KMS-11 (cell line): ENCODE results near the gene AP2M1.
"Not testable (repeated sequence)": the region's sequence is repeated elsewhere in the genome, so short reads cannot be mapped to it uniquely, and the experiment has no call there.

Experiments
- H2AFZ ChIP-seq: fragments of 200-600 bp; sonication (generic); 2 replicates; pipeline ENCODE4 v1.6.1; 2016; ENCODE audit warnings: antibody characterized with exemption, mixed run types, low read depth
- H3K27ac ChIP-seq: fragments of 200-600 bp; sonication (generic); 2 replicates; pipeline ENCODE4 v1.6.1; 2016; ENCODE audit warnings: mild to moderate bottlenecking, mixed run types
- H3K27me3 ChIP-seq: fragments of 200-600 bp; sonication (generic); 2 replicates; pipeline ENCODE4 v1.6.1; 2017; ENCODE audit warnings: mild to moderate bottlenecking, low read depth, mixed run types, moderate library complexity; ENCODE audit not compliant: insufficient read depth
- H3K36me3 ChIP-seq: fragments of 200-600 bp; sonication (generic); 2 replicates; pipeline ENCODE4 v1.6.1; 2017; ENCODE audit warnings: mild to moderate bottlenecking, mixed run types; ENCODE audit not compliant: insufficient read depth
- H3K4me1 ChIP-seq: fragments of 200-600 bp; sonication (generic); 2 replicates; pipeline ENCODE4 v1.6.1; 2016; ENCODE audit warnings: mild to moderate bottlenecking, low read depth, mixed run types; ENCODE audit not compliant: poor library complexity, severe bottlenecking
- H3K4me2 ChIP-seq: fragments of 200-600 bp; sonication (generic); 2 replicates; pipeline ENCODE4 v1.7.0; 2016; ENCODE audit warnings: mild to moderate bottlenecking, mixed run types
- H3K4me3 ChIP-seq: fragments of 200-600 bp; sonication (generic); IDR thresholded peaks from 2 replicates; pipeline ENCODE4 v1.6.1; 2017; ENCODE audit warnings: low read depth, low read length, mixed read lengths; ENCODE audit not compliant: insufficient read depth
- H3K79me2 ChIP-seq: fragments of 200-600 bp; sonication (generic); 2 replicates; pipeline ENCODE4 v1.6.1; 2016; ENCODE audit warnings: low read depth, mixed run types; ENCODE audit not compliant: insufficient read depth
- H3K9ac ChIP-seq: fragments of 200-600 bp; sonication (generic); 2 replicates; pipeline ENCODE4 v1.6.1; 2016; ENCODE audit warnings: mild to moderate bottlenecking, mixed run types
- H4K20me1 ChIP-seq: fragments of 200-600 bp; sonication (generic); 2 replicates; pipeline ENCODE4 v1.6.1; 2016; ENCODE audit warnings: mild to moderate bottlenecking, mixed run types; ENCODE audit not compliant: insufficient read depth
- CTCF ChIP-seq: fragments of 200-600 bp; sonication (generic); conservative IDR thresholded peaks from 2 replicates; pipeline ENCODE4 v1.6.1; 2017; ENCODE audit warnings: low read depth, mild to moderate bottlenecking, antibody characterized with exemption, low read length, moderate library complexity, mixed read lengths

Gene AP2M1

DNA sequence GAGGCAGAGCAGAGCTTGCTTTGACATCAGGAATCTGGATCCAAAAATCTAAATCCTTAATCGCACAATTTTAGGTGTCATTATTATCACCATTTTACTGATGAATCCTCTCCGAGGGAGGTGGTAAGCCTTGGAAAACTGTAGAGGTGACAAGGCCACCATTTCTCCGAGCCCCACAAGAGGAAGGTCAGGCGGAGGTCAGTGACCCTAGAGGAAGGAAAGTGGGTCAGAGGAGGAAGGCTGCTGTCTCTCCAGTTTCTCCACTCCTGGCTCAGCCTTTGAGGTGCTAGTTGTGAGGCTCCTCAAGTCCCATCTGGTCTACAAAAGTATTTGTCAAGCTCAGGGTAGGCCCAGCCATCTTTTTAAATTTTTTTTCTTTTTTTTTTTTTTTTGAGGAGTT, 16.3 kb upstream of the AP2M1 start:
- peaks cover 20% of the 10 kb centered on the region for H3K4me1 ChIP-seq
- no peak overlapping the region for H2AFZ ChIP-seq
- no peak overlapping the region for H3K27ac ChIP-seq
- H3K4me2 ChIP-seq: peak overlapping the region; percentile 77; the same call in 1 of the 2 replicates
- H3K9ac ChIP-seq: no peak overlapping the region
- H4K20me1 ChIP-seq: no peaks in the 10 kb centered on the region
- no peak overlapping the region for H3K4me3 ChIP-seq
- peaks cover 49% of the 10 kb centered on the region for H3K79me2 ChIP-seq
- H3K27me3 ChIP-seq: no peaks in the 10 kb centered on the region
- no peak for TF ChIP-seq CTCF
- no peaks in the 10 kb centered on the region for H3K36me3 ChIP-seq

- H3K79me2 ChIP-seq: peaks cover 49% of the 10 kb centered on the region
- no peak overlapping the region for H3K4me3 ChIP-seq
- no peaks in the 10 kb centered on the region for H3K36me3 ChIP-seq
- H3K27me3 ChIP-seq: no peaks in the 10 kb centered on the region
- no peak overlapping the region for H3K27ac ChIP-seq
- H3K9ac ChIP-seq: no peak overlapping the region
- no peaks in the 10 kb centered on the region for H4K20me1 ChIP-seq
- no peak for TF ChIP-seq CTCF
- peaks cover 20% of the 10 kb centered on the region for H3K4me1 ChIP-seq
- no peak overlapping the region for H2AFZ ChIP-seq
- no peak overlapping the region for H3K4me2 ChIP-seq
Observed at GRCh38 chr3:184160456-184160855, 14.2 kb upstream of the AP2M1 start.

- not testable (repeated sequence) for H3K4me3 ChIP-seq, H3K27ac ChIP-seq, H4K20me1 ChIP-seq, H3K27me3 ChIP-seq, H3K9ac ChIP-seq, H3K4me2 ChIP-seq, H3K36me3 ChIP-seq, H2AFZ ChIP-seq
- H3K4me1 ChIP-seq: peaks cover 12% of the 10 kb centered on the region
- H3K79me2 ChIP-seq: peaks cover 37% of the 10 kb centered on the region
Observed at GRCh38 chr3:184162571-184163070, 12.0 kb upstream of the AP2M1 start.

DNA sequence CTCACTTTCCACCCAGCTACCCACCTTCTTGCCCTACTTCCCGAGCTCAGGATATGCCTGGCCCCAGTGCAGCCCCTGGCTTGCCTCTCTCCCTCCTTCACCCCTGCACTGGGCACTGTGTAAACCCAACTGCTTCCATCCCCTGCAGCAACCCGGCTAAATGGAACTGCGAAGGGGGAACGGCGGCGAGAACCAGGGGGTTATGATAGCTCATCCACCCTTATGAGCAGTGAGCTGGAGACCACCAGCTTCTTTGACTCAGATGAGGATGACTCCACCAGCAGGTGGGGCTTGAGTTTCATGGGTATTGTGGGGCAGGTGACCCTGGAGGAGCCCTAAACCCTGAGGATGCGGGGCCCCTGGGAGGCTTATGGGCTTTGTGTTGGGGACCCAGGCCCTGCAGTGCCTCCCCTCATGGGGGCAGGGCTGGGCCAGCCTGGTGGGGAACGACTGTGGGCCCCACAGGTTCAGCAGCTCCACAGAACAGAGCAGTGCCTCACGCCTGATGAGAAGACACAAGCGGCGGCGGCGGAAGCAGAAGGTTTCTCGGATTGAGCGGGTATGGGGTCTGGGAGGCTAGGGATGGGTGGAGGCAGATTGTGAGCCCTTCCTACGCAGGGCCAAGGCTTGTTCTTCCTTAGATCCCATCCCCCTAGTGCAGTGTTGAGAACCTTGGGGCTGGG, 9.9 kb upstream of the AP2M1 start:
- Histone ChIP-seq H4K20me1 (no peaks in the 10 kb centered on the region), H3K4me1 (no peaks in the 10 kb centered on the region), H3K4me3 (no peak overlapping the region), H3K27ac (no peak overlapping the region), H3K9ac (no peak overlapping the region), H3K4me2 (no peak overlapping the region), H3K36me3 (no peaks in the 10 kb centered on the region), H3K27me3 (no peaks in the 10 kb centered on the region), H2AFZ (no peak overlapping the region), H3K79me2 (peaks cover 20% of the 10 kb centered on the region; the same call in 1 of the 2 replicates)
- no peak for TF ChIP-seq CTCF

DNA sequence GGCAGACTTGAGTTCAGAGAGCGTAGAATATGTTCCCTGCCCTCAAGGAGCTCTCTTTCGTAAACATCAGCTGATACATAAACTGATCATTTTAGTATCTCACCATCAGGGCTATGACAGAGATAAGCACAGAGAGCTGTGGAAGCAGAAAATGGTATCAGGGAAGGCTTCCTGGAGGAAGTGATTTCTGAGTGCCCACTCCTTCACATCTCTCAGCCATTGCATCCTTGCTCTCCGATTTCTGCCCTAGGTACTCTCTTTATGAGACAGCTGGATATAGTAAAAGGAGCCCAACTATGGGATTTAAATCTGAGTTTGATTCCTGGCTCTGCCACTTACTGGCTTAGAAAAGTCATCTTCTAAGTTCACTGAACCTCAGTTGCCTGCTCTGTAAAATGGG, 9.1 kb upstream of the AP2M1 start:
- no peak overlapping the region for H3K27ac ChIP-seq
- H2AFZ ChIP-seq: no peak overlapping the region
- no peaks in the 10 kb centered on the region for H3K27me3 ChIP-seq
- no peaks in the 10 kb centered on the region for H4K20me1 ChIP-seq
- no peaks in the 10 kb centered on the region for H3K36me3 ChIP-seq
- H3K9ac ChIP-seq: no peak overlapping the region
- no peaks in the 10 kb centered on the region for H3K4me1 ChIP-seq
- H3K79me2 ChIP-seq: peaks cover 13% of the 10 kb centered on the region; the same call in 1 of the 2 replicates
- no peak for TF ChIP-seq CTCF
- H3K4me2 ChIP-seq: no peak overlapping the region
- no peak overlapping the region for H3K4me3 ChIP-seq
